IPS-NIHi11 (cell line): ENCODE results near the gene EEF2K.
"Not testable (repeated sequence)": the region's sequence is repeated elsewhere in the genome, so short reads cannot be mapped to it uniquely, and the experiment has no call there.

Experiments
- DNase-seq: peaks from one replicate; pipeline ENCODE4 v3.0.0; 2012; ENCODE audit warnings: mixed read lengths, low spot score

EEF2K gene

GRCh38 chr16:22190081-22190775 lies 15.8 kb upstream of the EEF2K start:
- peak; percentile 87 for DNase-seq

GRCh38 chr16:22190776-22191531 lies 15.1 kb upstream of the EEF2K start:
- DNase-seq = peak; percentile 81

- no peak for DNase-seq
Observed at GRCh38 chr16:22191532-22192260, 14.4 kb upstream of the EEF2K start.

- DNase-seq = no peak
Observed at GRCh38 chr16:22192261-22193062, 13.6 kb upstream of the EEF2K start.

GRCh38 chr16:22193063-22193411 lies 13.0 kb upstream of the EEF2K start:
- no peak for DNase-seq

GRCh38 chr16:22194707-22195444 lies 11.2 kb upstream of the EEF2K start:
- DNase-seq = no peak

- DNase-seq = no peak
Observed at GRCh38 chr16:22195445-22195694, 10.7 kb upstream of the EEF2K start.

GRCh38 chr16:22195695-22196558 lies 10.2 kb upstream of the EEF2K start:
- peak; percentile 75 for DNase-seq

- not testable (repeated sequence) for DNase-seq
Observed at GRCh38 chr16:22196559-22197168, 9.4 kb upstream of the EEF2K start.

- DNase-seq = no peak
Observed at GRCh38 chr16:22198547-22199293, 7.4 kb upstream of the EEF2K start.

- DNase-seq = no peak
Observed at GRCh38 chr16:22202261-22202637, 3.8 kb upstream of the EEF2K start.

- no peak for DNase-seq
Observed at GRCh38 chr16:22203091-22203490, 3.0 kb upstream of the EEF2K start.

GRCh38 chr16:22204091-22204655 lies 1.9 kb upstream of the EEF2K start:
- DNase-seq = no peak

- DNase-seq = no peak
Observed at GRCh38 chr16:22205577-22206012, 483 bp upstream of the EEF2K start.

- peak; percentile 53 for DNase-seq
Observed at GRCh38 chr16:22206842-22207714, 1.0 kb downstream of the EEF2K start.

GRCh38 chr16:22207715-22208360 lies 1.8 kb downstream of the EEF2K start:
- no peak for DNase-seq

- no peak for DNase-seq
Observed at GRCh38 chr16:22210285-22210684, 4.2 kb downstream of the EEF2K start.

- no peak for DNase-seq
Observed at GRCh38 chr16:22210854-22211253, 4.8 kb downstream of the EEF2K start.
